Ovary (tissue), 9 donors: ENCODE data around the gene DLD. TPM values are rescaled to one million over a fixed set of nuclear protein-coding genes. Genes with fewer than 3 reads are reported as not detected.
"Not testable (repeated sequence)": the region's sequence is repeated elsewhere in the genome, so short reads cannot be mapped to it uniquely, and the experiment has no call there.

ENCODE experiments used
- DNase-seq, 5 donors: peaks; one replicate each; pipeline ENCODE4 v3.0.0-alpha.2; 2019 to 2020
- H3K27ac ChIP-seq, 2 donors: fragments of 200-600 bp; one replicate each; pipeline versions ENCODE4 v1.5.1 to v1.8.0; 2019 to 2022
- H3K27me3 ChIP-seq: fragments of 200-600 bp; one replicate; pipeline ENCODE4 v1.8.0; 2022
- H3K36me3 ChIP-seq: fragments of 200-600 bp; sonication (generic); one replicate; pipeline ENCODE4 v1.5.1; 2019
- H3K4me1 ChIP-seq: one replicate; pipeline ENCODE4 v1.8.1; 2013; ENCODE audit warnings: mild to moderate bottlenecking, moderate library complexity; ENCODE audit not compliant: insufficient read depth
- H3K4me3 ChIP-seq: fragments of 200-600 bp; sonication (generic); one replicate; pipeline ENCODE4 v1.5.1; 2017
- H3K9me3 ChIP-seq, 2 donors: fragments of 200-600 bp in 1 of 2; sonication (generic) in 1 of 2; one replicate each; pipeline versions ENCODE4 v1.5.1 to v1.8.1; 2013 to 2019; ENCODE audit warnings: mild to moderate bottlenecking in 1 of 2, moderate library complexity in 1 of 2
- CTCF ChIP-seq, 3 donors: fragments of 450-650 bp in 2 of 3; fragments of 200-600 bp in 1 of 3; IDR thresholded peaks; one replicate each; pipeline versions ENCODE4 v1.5.1 to v1.8.0; 2016 to 2022; ENCODE audit warnings: antibody characterized with exemption in 3 of 3, mild to moderate bottlenecking in 1 of 3
- EP300 ChIP-seq: sonication (generic); formaldehyde crosslinking; IDR thresholded peaks from one replicate; pipeline ENCODE4 v1.6.1; 2017; ENCODE audit warnings: antibody characterized with exemption
- POLR2A ChIP-seq: fragments of 450-650 bp; IDR thresholded peaks from one replicate; pipeline ENCODE4 v1.6.1; 2017; ENCODE audit warnings: antibody characterized with exemption, mild to moderate bottlenecking, moderate library complexity
- WGBS, 3 donors: extraction: QIAGEN DNeasy Blood & Tissue Kit in 1 of 3; methylation state at CpG; one replicate each; pipeline versions ENCODE4 v1.1.5 to v1.1.7; 2013 to 2017; 5-methylcytosine and 5-hydroxymethylcytosine counted together
- intact Hi-C, 4 donors: fragments of 100-400 bp; cut with DNase I; formaldehyde crosslinking; loops; one replicate each; pipeline versions ENCODE4 v1.11.0 to v1.15.1; 2022 to 2023
- polyA plus RNA-seq, 2 donors: library from polyadenylated mRNA; stranded (reverse); fragments of 200-250 nt in 1 of 2; fragments of 350-450 nt in 1 of 2; fragmentation: Illumina TruSeq in 1 of 2; extraction: RNeasy Lipid Tissue Mini Kit (QIAGEN cat#74804) in 1 of 2; gene quantifications; one replicate each; pipeline ENCODE4 v1.2.3, GENCODE V29; 2013 to 2014
- total RNA-seq, 7 donors: library from RNA; depleted of rRNA in 2 of 7; stranded (reverse); fragments of >200 nt in 2 of 7; fragmentation: NEBNext Ultra II Directional in 3 of 7; extraction: Animal tissue kit (Norgen Biotek cat#: 25700) in 3 of 7; gene quantifications; one replicate each; pipeline versions ENCODE4 v1.1.0 to v1.2.4, GENCODE V29; 2016 to 2023
- donor health status: DM: no; HTN: no; CAD: no; lungs with moderate emphysema.
- donor health status: DM: no; HTN: no; CAD: no.
- donor health status: Bipolar disorder and iron deficiency.
- donor health status: DM: yes; HTN: yes; CAD: no.
- donor health status: DM: no; HTN: no; CAD: no.
- donor health status: DM: yes; HTN: yes; CAD: no.

Gene DLD
- total and polyA plus RNA-seq, 9 donors = 35.4 to 92.9 (median 49.7) TPM

GRCh38 chr7:107847168-107847835 is 43.7 kb upstream of the DLD start:
- Histone ChIP-seq H3K36me3 (no peaks in the 10 kb centered on the region), H3K9me3 (no peaks in the 10 kb centered on the region), H3K27me3 (no peaks in the 10 kb centered on the region), H3K27ac (no peak overlapping the region), H3K4me3 (no peak overlapping the region), H3K4me1 (no peaks in the 10 kb centered on the region)
- TF ChIP-seq CTCF (IDR thresholded peaks at IDR 0.05) (no peak), POLR2A (no peak), EP300 (no peak)
- intact Hi-C loops = no loop called here
- WGBS, 3 donors = 92 to 96% (median 93%) methylated on average over 18 of the region's 18 CpGs
- no peak for DNase-seq

- H3K27me3 ChIP-seq, H3K27ac ChIP-seq, H3K9me3 ChIP-seq, H3K4me3 ChIP-seq, DNase-seq, H3K4me1 ChIP-seq, intact Hi-C loops, H3K36me3 ChIP-seq: not testable (repeated sequence)
- 96 to 98% (median 97%) methylated on average over 12 to 20 of the region's 20 CpGs for WGBS, 3 donors
These were observed 43.2 kb upstream of the DLD start for GRCh38 chr7:107847836-107848175.

- H3K36me3 ChIP-seq, H3K9me3 ChIP-seq, H3K4me1 ChIP-seq, H3K27ac ChIP-seq, intact Hi-C loops, DNase-seq, H3K27me3 ChIP-seq, H3K4me3 ChIP-seq: not testable (repeated sequence)
- 96 to 98% (median 97%) methylated on average over 24 to 30 of the region's 31 CpGs for WGBS, 3 donors
These were observed 42.8 kb upstream of the DLD start for GRCh38 chr7:107848211-107848610.

GRCh38 chr7:107850216-107850615 is 40.8 kb upstream of the DLD start:
- H3K27ac ChIP-seq = no peak overlapping the region
- H3K36me3 ChIP-seq = no peaks in the 10 kb centered on the region
- H3K27me3 ChIP-seq = no peaks in the 10 kb centered on the region
- H3K4me3 ChIP-seq = no peak overlapping the region
- no peaks in the 10 kb centered on the region for H3K4me1 ChIP-seq
- 86 to 91% (median 88%) methylated on average over 4 of the region's 4 CpGs for WGBS, 3 donors
- H3K9me3 ChIP-seq = no peaks in the 10 kb centered on the region
- intact Hi-C loops = loop anchor here in 1 of 4 donors (10.0 kb wide), 1 partner anchor 55 kb away; no protein-coding TSS in a partner anchor
- TF ChIP-seq CTCF (IDR thresholded peaks at IDR 0.05) (no peak), EP300 (no peak), POLR2A (no peak)
- DNase-seq = no peak

- no peak for TF ChIP-seq CTCF (IDR thresholded peaks at IDR 0.05)
- no peak for TF ChIP-seq EP300
- TF ChIP-seq POLR2A = no peak
- H3K27ac ChIP-seq = no peak overlapping the region
- no peaks in the 10 kb centered on the region for H3K9me3 ChIP-seq
- WGBS, 3 donors = 0 to 48% (median 29%) methylated on average over 1 of the region's 1 CpG
- DNase-seq = no peak
- no peaks in the 10 kb centered on the region for H3K4me1 ChIP-seq
- H3K36me3 ChIP-seq = no peaks in the 10 kb centered on the region
- intact Hi-C loops = loop anchor here in 1 of 4 donors (10.0 kb wide), 1 partner anchor 56 kb away; no protein-coding TSS in a partner anchor
- H3K27me3 ChIP-seq = no peaks in the 10 kb centered on the region
- no peak overlapping the region for H3K4me3 ChIP-seq
These were observed 40.3 kb upstream of the DLD start for GRCh38 chr7:107850643-107851042.
